Activated B cell treated with CpG ODN at 0.5 μM for 24 hours (primary cell): ENCODE results near the gene PALD1. TPM values are rescaled to one million over a fixed set of nuclear protein-coding genes. Genes with fewer than 3 reads are reported as not detected.
A peak's percentile ranks its signal among the peaks of the same experiment; 100 is the strongest.

Experiments used
- ATAC-seq: fragments of 200-7000 bp; cut with Tn5 transposase; one replicate; pipeline ENCODE4 v1.10.0; 2021; ENCODE audit warnings: low read depth, mild to moderate bottlenecking, moderate library complexity
- CTCF ChIA-PET: fragments of 350-600 bp; sonication (Branson Sonifier 250); formaldehyde crosslinking; loops from one replicate; lab custom pipeline; 2021; ENCODE audit warnings: antibody characterized with exemption; lab: Charles Lee
- POLR2A ChIA-PET: fragments of 350-600 bp; sonication (Branson Sonifier 250); formaldehyde crosslinking; loops from one replicate; lab custom pipeline; 2021; ENCODE audit warnings: antibody characterized with exemption; lab: Charles Lee
- DNase-seq: peaks from one replicate; pipeline ENCODE4 v3.0.0; 2022
- H3K27ac Mint-ChIP-seq: one replicate; pipeline ENCODE4 v1.8.0; 2020; ENCODE audit warnings: mixed read lengths
- H3K27me3 Mint-ChIP-seq: one replicate; pipeline ENCODE4 v1.8.0; 2021; ENCODE audit warnings: mixed read lengths
- H3K36me3 Mint-ChIP-seq: one replicate; pipeline ENCODE4 v1.8.0; 2021; ENCODE audit warnings: low read depth, mixed read lengths
- H3K4me1 Mint-ChIP-seq: one replicate; pipeline ENCODE4 v1.8.0; 2021; ENCODE audit warnings: mixed read lengths
- H3K4me3 Mint-ChIP-seq: one replicate; pipeline ENCODE4 v1.8.0; 2020; ENCODE audit warnings: mild to moderate bottlenecking, mixed read lengths
- H3K9me3 Mint-ChIP-seq: one replicate; pipeline ENCODE4 v1.8.0; 2020; ENCODE audit warnings: mixed read lengths
- CTCF ChIP-seq: fragments of 200-600 bp; IDR thresholded peaks from one replicate; pipeline ENCODE4 v1.8.0; 2022; ENCODE audit warnings: antibody characterized with exemption, mild to moderate bottlenecking
- intact Hi-C: fragments of 100-400 bp; cut with micrococcal nuclease; formaldehyde crosslinking; loops from one replicate; pipeline ENCODE4 v1.15.1; 2024
- total RNA-seq: library from RNA; stranded (reverse); gene quantifications from 2 replicates; pipeline ENCODE4 v1.2.3, GENCODE V29; 2022

Gene PALD1
- total RNA-seq, 1 donor from 2014 or later = 3.3 TPM

GRCh38 chr10:70458329-70459060 is 20.1 kb upstream of the PALD1 start:
- POLR2A ChIA-PET = interaction anchor here (0.6 kb wide), 1 partner anchor 787 kb away, joined by 3 read pairs; no protein-coding TSS in a partner anchor
- Mint-ChIP-seq H3K27me3 (peaks cover 30% of the 10 kb centered on the region), H3K4me3 (peak overlapping the region; percentile 62), H3K4me1 (peaks cover 19% of the 10 kb centered on the region), H3K9me3 (no peaks in the 10 kb centered on the region), H3K27ac (no peak overlapping the region), H3K36me3 (no peaks in the 10 kb centered on the region)
- ATAC-seq = peak; percentile 64
- DNase-seq = no peak
- no peak for TF ChIP-seq CTCF
- CTCF ChIA-PET = interaction anchor here (0.9 to 1.0 kb wide), 2 partner anchors 38 to 82 kb away, joined by 3 to 4 read pairs; no protein-coding TSS in a partner anchor
- intact Hi-C loops = no loop called here

GRCh38 chr10:70459061-70459773 is 19.4 kb upstream of the PALD1 start:
- no peaks in the 10 kb centered on the region for H3K9me3 Mint-ChIP-seq
- ChIA-PET CTCF (interaction anchor here (0.9 to 1.0 kb wide), 3 partner anchors 11 to 81 kb away, joined by 3 to 4 read pairs (median 3); no protein-coding TSS in a partner anchor), POLR2A (interaction anchor here (0.6 kb wide), 1 partner anchor 786 kb away, joined by 3 read pairs; no protein-coding TSS in a partner anchor)
- no peak for TF ChIP-seq CTCF
- no peak overlapping the region for H3K27ac Mint-ChIP-seq
- H3K27me3 Mint-ChIP-seq = peaks cover 30% of the 10 kb centered on the region
- peaks cover 19% of the 10 kb centered on the region for H3K4me1 Mint-ChIP-seq
- no peak for DNase-seq
- no peak overlapping the region for H3K4me3 Mint-ChIP-seq
- ATAC-seq = no peak
- H3K36me3 Mint-ChIP-seq = no peaks in the 10 kb centered on the region
- intact Hi-C loops = no loop called here

GRCh38 chr10:70459774-70460490 is 18.6 kb upstream of the PALD1 start:
- ATAC-seq = no peak
- Mint-ChIP-seq H3K4me3 (no peak overlapping the region), H3K9me3 (no peaks in the 10 kb centered on the region), H3K27ac (no peak overlapping the region), H3K36me3 (no peaks in the 10 kb centered on the region), H3K4me1 (peaks cover 19% of the 10 kb centered on the region), H3K27me3 (peaks cover 30% of the 10 kb centered on the region)
- TF ChIP-seq CTCF = no peak
- POLR2A ChIA-PET = no interaction called here
- intact Hi-C loops = loop anchor here (2.0 kb wide), 1 partner anchor 35 kb away; no protein-coding TSS in a partner anchor
- no peak for DNase-seq
- CTCF ChIA-PET = interaction anchor here (0.9 to 3.3 kb wide), 5 partner anchors 12 to 300 kb away, joined by 3 to 87 read pairs (median 5); no protein-coding TSS in a partner anchor

- H3K27me3 Mint-ChIP-seq = peaks cover 27% of the 10 kb centered on the region
- no peaks in the 10 kb centered on the region for H3K9me3 Mint-ChIP-seq
- no peak overlapping the region for H3K4me3 Mint-ChIP-seq
- POLR2A ChIA-PET = interaction anchor here (0.6 to 0.9 kb wide), 2 partner anchors 115 to 1954 kb away, joined by 3 read pairs; no protein-coding TSS in a partner anchor
- H3K27ac Mint-ChIP-seq = no peak overlapping the region
- peak; percentile 70 for TF ChIP-seq CTCF
- no peaks in the 10 kb centered on the region for H3K36me3 Mint-ChIP-seq
- CTCF ChIA-PET = interaction anchor here (0.7 to 3.3 kb wide), 22 partner anchors 11 to 418 kb away, joined by 3 to 87 read pairs (median 5); no protein-coding TSS in a partner anchor
- peaks cover 18% of the 10 kb centered on the region for H3K4me1 Mint-ChIP-seq
- peak; percentile 44 for DNase-seq
- peak; percentile 75 for ATAC-seq
- intact Hi-C loops = loop anchor here (1.0 to 2.0 kb wide), 6 partner anchors 33 to 419 kb away; no protein-coding TSS in a partner anchor
These were observed 16.9 kb upstream of the PALD1 start for GRCh38 chr10:70461397-70462348.
